T47D (cell line): Measurements from ENCODE around the gene BTN3A1.
"Not testable (repeated sequence)": the region's sequence is repeated elsewhere in the genome, so short reads cannot be mapped to it uniquely, and the experiment has no call there.

Experiments
- DNase-seq, 2 experiments: peaks; one replicate each; pipeline versions ENCODE4 v3.0.0 to v3.0.0-alpha.2; 2011 to 2012; ENCODE audit warnings: low read depth in 1 of 2, low spot score in 1 of 2
- JUND ChIP-seq: IDR thresholded peaks from 2 replicates; pipeline ENCODE4 v1.6.1; 2012; ENCODE audit warnings: low read depth
- in situ Hi-C: cut with HindIII; loops from 2 replicates; pipeline ENCODE4 v1.10.0; 2016; ENCODE audit warnings: low sequenced_read_pairs, low pct_unique_long_range_greater_than_20kb

The BTN3A1 gene

DNA sequence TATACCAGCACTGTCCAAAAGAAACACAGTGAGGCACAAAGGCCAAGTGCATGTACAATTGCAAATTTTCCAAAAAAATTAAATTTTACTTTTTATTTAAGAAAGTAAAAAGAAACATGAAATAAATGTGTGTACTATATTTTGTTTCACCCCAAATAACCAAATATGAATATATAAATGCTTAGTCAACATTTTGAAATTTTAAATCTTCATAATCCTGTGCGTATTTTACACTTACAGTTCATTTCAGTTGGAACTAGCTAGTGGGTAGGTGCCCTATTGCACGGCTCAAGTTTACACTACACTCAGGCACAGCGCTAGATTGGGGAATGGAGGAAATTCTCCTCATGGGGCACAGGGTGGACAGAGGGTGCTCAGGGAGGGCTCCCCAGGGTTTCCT is 20.3 kb downstream of the BTN3A1 start:
- in situ Hi-C loops, result no loop called here
- no peak for DNase-seq
- TF ChIP-seq JUND, result no peak

DNA sequence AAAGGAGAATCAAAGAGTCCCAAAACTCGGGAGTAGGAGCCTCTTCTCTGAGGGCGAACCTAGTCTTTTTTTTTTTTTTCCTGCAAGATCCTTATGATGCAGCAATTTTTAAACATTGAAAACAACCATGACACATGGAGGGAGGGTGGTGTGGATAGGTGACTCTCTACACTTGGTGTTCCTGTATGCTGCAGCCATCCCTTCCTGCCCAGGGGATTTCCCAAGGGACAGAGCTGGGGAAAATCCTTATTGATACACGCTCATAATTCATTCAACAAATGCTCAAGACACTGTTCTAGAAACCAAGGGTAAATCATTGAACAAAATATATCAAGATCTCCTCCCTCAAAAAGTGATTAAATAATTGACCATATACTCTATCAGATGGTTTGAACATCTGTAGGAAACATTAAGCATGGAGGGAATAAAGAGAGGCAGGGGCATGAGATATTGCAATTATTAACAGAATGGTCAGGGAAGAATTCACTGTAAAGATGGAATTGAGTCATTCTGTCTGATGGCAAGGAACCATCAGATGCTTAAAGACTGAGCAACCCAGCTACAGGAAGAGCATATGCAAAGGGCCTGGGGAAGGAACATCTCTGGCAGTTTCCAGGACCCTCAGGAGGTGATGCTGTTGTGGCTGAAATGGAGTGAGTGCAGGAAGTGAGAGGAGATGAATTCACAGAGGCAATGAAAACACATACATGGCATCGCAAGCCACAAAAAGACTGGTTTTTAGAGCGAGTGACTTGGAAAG is 24.8 kb downstream of the BTN3A1 start:
- TF ChIP-seq JUND, result no peak
- in situ Hi-C loops, result no loop called here
- DNase-seq, result no peak

DNA sequence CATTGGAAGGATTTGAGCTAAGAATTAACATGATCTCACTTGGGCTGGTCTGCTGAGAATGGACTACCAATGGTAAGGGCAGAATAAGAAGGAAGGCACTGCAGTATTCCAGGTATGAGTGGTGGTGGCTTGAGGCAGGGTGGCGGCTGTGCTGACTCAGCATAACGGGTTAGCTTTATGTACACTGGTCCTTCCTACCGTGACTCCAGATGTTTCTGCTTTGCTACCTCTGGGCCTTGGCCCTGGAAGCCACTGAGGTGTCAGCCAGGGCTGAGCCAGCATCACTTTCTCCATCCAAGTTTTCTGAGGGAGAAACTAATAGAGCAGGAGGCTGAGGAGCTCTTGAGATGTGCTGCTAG is 25.4 kb downstream of the BTN3A1 start:
- no peak for TF ChIP-seq JUND
- no peak for DNase-seq

GRCh38 chr6:26428206-26428605 is 26.1 kb downstream of the BTN3A1 start:
- TF ChIP-seq JUND, result no peak
- no peak for DNase-seq
- in situ Hi-C loops, result no loop called here

More for the DNA sequence above, 25.4 kb downstream of the BTN3A1 start:
- in situ Hi-C loops, result no loop called here

DNA sequence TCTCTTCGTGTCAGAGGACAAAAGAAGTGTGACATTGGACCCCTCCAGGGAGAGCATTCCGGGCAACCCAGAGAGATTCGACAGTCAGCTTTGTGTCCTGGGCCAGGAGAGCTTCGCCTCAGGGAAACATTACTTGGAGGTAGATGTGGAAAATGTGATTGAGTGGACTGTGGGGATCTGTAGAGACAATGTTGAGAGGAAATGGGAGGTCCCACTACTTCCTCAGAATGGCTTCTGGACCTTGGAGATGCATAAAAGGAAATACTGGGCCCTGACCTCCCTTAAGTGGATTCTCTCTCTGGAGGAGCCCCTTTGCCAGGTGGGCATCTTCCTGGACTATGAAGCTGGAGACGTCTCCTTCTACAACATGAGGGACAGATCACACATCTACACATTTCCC is 28.7 kb downstream of the BTN3A1 start:
- in situ Hi-C loops, result no loop called here
- no peak for TF ChIP-seq JUND
- DNase-seq, result no peak

- in situ Hi-C loops, result no loop called here
These were observed 29.4 kb downstream of the BTN3A1 start for GRCh38 chr6:26431258-26432172.

DNA sequence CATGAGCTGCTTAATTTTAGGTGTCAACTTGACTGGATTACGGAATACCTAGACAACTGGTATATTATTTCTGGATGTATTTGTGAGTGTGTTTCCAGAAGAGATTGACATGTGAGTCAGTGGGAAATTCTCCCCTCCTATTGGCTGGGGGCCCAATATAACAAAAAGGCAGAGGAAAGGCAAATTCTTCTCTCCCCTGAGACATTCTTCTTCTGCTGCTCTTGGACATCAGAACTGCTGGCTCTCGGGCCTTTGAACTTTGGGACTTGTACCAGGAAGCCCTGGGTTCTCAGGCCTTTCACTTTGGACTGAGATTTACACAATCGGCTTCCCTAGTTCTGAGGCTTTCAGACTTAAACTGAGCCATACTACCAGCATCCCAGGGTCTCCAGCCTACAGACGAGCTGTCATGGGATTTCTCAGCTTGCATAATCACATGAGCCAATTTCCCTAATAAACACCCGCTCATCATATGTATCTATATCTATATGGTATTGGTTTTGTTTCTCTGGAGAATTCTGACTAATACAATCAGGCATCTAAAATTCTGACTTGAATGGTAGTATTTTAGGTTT is 30.6 kb downstream of the BTN3A1 start:
- TF ChIP-seq JUND, result no peak
- no peak for DNase-seq
- in situ Hi-C loops, result no loop called here

More at GRCh38 chr6:26431258-26432172, 29.4 kb downstream of the BTN3A1 start:
- no peak for TF ChIP-seq JUND
- no peak for DNase-seq

GRCh38 chr6:26433680-26434079 is 31.6 kb downstream of the BTN3A1 start:
- in situ Hi-C loops, DNase-seq: not testable (repeated sequence)

DNA sequence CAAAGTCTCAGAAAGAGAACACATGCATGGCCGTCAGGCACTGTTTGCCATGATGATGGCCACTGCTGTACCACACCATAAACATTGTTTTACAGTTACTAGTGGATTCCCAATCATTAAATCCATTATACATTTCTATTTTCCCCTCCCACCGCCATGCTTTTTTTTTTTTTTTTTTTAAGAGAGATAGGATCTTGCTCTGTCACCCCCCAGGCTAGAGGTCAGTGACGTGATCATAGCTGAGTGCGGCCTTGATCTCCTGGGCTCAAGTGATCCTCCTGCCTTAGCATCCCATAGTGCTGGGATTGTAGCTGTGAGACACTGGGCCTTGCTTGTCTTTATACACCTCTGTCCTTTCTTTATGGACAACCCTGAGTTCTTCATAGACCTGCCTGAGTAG is 33.9 kb downstream of the BTN3A1 start:
- in situ Hi-C loops, result no loop called here
- no peak for DNase-seq
- no peak for TF ChIP-seq JUND

GRCh38 chr6:26437550-26437949 is 35.5 kb downstream of the BTN3A1 start:
- in situ Hi-C loops, result no loop called here

GRCh38 chr6:26438000-26438399 is 35.9 kb downstream of the BTN3A1 start:
- DNase-seq, result no peak
- no peak for TF ChIP-seq JUND
- in situ Hi-C loops, result no loop called here

More at GRCh38 chr6:26437550-26437949, 35.5 kb downstream of the BTN3A1 start:
- no peak for DNase-seq
- no peak for TF ChIP-seq JUND

GRCh38 chr6:26439151-26440125 is 37.4 kb downstream of the BTN3A1 start:
- TF ChIP-seq JUND, result no peak
- in situ Hi-C loops, result no loop called here
- DNase-seq, result no peak
